Pericardium fibroblast (primary cell): Measurements from ENCODE around the gene GLP2R. TPM values are rescaled to one million over a fixed set of nuclear protein-coding genes. Genes with fewer than 3 reads are reported as not detected.

ENCODE experiments used
- total RNA-seq: library from RNA; depleted of rRNA; stranded (reverse); fragments of >200 nt; gene quantifications from 2 replicates; pipeline ENCODE4 v1.2.3, GENCODE V29; 2015

GLP2R gene, protein sequence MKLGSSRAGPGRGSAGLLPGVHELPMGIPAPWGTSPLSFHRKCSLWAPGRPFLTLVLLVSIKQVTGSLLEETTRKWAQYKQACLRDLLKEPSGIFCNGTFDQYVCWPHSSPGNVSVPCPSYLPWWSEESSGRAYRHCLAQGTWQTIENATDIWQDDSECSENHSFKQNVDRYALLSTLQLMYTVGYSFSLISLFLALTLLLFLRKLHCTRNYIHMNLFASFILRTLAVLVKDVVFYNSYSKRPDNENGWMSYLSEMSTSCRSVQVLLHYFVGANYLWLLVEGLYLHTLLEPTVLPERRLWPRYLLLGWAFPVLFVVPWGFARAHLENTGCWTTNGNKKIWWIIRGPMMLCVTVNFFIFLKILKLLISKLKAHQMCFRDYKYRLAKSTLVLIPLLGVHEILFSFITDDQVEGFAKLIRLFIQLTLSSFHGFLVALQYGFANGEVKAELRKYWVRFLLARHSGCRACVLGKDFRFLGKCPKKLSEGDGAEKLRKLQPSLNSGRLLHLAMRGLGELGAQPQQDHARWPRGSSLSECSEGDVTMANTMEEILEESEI
- 2.5 TPM in 1 of 2 replicates, not detected in the other for total RNA-seq

DNA sequence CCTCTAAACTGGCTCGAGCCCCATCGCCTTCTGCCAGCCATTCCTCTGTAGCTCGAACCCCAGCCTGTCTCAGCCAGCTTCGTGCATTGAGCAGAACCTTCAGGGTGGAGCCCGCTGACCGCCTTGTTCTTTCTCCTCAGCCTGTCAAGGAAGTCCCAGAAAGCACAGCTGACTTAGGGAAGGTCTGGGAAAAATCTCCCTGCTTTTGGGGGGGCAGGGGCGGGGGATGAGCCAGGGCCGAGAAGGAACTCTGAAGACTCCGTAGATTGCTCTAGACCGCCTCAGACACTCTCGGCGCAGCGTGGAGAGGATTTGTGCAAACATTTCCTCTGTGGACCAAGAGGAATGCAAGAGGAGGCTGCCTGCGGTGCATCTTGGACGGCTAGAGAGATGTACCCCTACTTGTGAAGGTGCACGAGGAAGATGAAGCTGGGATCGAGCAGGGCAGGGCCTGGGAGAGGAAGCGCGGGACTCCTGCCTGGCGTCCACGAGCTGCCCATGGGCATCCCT, at the start of gene GLP2R:
TSS of gene GLP2R (plus strand) at position 284 of the 510 bp plus-strand sequence. CDS start at position 424, 140 bp downstream.

DNA sequence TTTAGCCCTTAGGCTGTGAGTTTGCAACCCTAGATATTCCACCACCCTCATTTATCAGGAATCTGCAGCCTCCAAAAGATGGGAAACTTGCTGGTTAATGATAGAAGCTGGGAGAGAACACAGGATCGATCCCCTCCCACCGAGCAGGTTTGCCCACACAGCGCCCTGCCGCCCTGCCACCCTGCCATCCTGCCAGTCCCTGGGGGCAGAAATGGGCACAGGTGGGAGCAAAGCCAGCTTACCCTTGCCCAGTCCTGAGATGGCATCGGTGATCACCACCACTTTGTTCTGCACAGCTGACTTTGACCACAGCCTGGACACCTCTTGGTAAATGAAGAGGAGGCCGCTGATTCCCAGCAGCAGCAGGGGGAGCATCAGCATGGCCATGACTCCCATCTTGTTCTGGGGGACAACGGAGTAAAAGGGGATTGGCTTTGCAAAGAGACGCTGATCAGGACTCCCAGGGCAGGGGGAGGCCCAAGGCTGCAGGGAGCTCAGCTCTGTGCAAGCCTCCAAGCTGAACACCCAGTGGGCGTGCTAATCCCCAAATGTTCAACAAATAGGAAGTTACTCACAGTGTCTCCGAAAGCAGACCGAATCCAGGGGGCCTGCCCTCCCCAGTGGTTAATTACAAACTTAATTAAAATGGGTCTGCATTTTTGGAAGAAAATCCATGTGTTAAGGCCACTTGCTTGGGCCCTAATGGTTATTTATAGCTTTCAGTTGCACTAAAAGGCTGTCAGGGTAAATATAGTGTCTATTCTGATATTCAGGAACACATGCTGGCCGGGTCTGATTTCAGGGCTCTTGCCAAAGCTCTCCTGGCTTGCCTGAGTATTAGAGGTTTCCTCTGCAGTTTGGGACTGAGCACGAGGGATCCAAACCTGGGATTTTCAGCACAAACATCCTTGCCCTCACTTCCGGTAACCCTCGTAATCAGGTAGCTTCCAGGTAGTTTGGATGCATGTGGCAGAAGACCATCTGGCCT, 34.5 kb upstream of the GLP2R start, which contains the start of gene DHRS7C:
TSS of gene DHRS7C (minus strand) at position 704 of the 988 bp plus-strand sequence. CDS start at position 396, 308 bp downstream.

DNA sequence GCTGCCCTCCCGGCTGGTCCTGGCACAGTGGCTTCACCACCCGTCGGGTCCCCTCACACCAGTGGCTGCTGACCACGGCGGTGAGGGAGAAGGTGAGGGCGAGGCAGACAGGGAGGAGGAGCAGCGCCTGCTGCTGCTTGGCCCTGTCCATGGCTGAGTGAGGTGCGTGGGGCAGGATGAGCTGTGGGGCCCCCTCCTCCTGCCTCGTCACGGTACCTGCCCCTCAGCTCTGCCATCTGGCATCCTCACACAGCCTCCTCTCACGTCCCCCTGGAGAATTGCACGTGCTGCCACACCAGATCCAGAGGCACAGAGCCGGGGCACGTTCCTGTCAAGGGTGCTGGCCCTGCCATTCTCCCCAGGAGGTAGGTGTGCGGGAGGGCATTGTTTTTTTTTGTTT, 3.8 kb upstream of the GLP2R start, which contains the start of gene GSG1L2:
TSS of gene GSG1L2 (minus strand) at position 159 of the 400 bp plus-strand sequence. CDS start at position 151, 8 bp downstream.

DNA sequence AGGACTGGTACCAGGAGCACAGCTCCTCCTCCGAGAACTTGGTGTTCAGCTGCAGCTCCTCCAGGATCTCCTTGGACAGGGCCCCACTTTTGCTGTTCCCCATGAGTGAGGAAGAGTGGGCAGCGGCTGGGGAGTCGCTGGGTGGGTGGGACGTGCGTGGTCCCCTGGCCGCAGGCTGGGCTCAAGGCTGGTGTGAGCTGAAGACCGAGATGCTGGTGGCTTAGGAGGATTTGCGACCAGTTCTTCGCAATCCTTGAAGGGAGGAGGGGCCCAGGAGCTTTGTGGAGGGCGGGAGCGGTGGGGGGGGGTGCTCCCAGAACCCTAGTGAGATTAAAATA, 79.3 kb downstream of the GLP2R start, which contains the start of gene RCVRN:
TSS of gene RCVRN (minus strand) at position 194 of the 338 bp plus-strand sequence. CDS start at position 103, 91 bp downstream.

Other genes with a start within 250 kb of the GLP2R start
- gene CFAP52, start 249.3 kb upstream of the GLP2R start, total RNA-seq, result 0.47 TPM in 1 of 2 replicates, not detected in the other
- not detected in 2 replicates for gene USP43, start 180.4 kb upstream of the GLP2R start, total RNA-seq
- gene DHRS7C, start 34.3 kb upstream of the GLP2R start, total RNA-seq, result not detected in 2 replicates
- gene GSG1L2, start 3.8 kb upstream of the GLP2R start, total RNA-seq, result not detected in 2 replicates
- not detected in 2 replicates for gene RCVRN, start 79.3 kb downstream of the GLP2R start, total RNA-seq